Osteocyte (in vitro differentiated cells): ENCODE data around the gene NIPAL3. TPM values are rescaled to one million over a fixed set of nuclear protein-coding genes. Genes with fewer than 3 reads are reported as not detected.

Source experiments
- DNase-seq: peaks from one replicate; pipeline ENCODE4 v3.0.0; 2021; ENCODE audit warnings: mixed read lengths; ENCODE audit not compliant: unreplicated experiment; ENCODE audit errors: extremely low spot score
- H3K27ac Mint-ChIP-seq: one replicate; pipeline ENCODE4 v1.8.0; 2021; ENCODE audit warnings: mild to moderate bottlenecking, mixed read lengths; ENCODE audit not compliant: unreplicated experiment
- H3K27me3 Mint-ChIP-seq: one replicate; pipeline ENCODE4 v1.8.0; 2021; ENCODE audit warnings: mixed read lengths; ENCODE audit not compliant: unreplicated experiment
- H3K36me3 Mint-ChIP-seq: one replicate; pipeline ENCODE4 v1.8.0; 2021; ENCODE audit warnings: mixed read lengths; ENCODE audit not compliant: unreplicated experiment
- H3K4me1 Mint-ChIP-seq: one replicate; pipeline ENCODE4 v1.8.0; 2021; ENCODE audit warnings: mixed read lengths; ENCODE audit not compliant: unreplicated experiment
- H3K4me3 Mint-ChIP-seq: one replicate; pipeline ENCODE4 v1.8.0; 2021; ENCODE audit warnings: mild to moderate bottlenecking, moderate library complexity, mixed read lengths; ENCODE audit not compliant: unreplicated experiment
- H3K9me3 Mint-ChIP-seq: one replicate; pipeline ENCODE4 v1.8.0; 2021; ENCODE audit warnings: mixed read lengths; ENCODE audit not compliant: unreplicated experiment
- total RNA-seq: library from RNA; stranded (reverse); gene quantifications from 2 replicates; pipeline ENCODE4 v1.2.1, GENCODE V29; 2021
- TF ChIP-seq, protein P1 (sequence below): fragments of 200-600 bp; sonication (generic); IDR thresholded peaks from 2 replicates; pipeline ENCODE4 v1.5.0; 2021; ENCODE audit warnings: antibody characterized with exemption, mild to moderate bottlenecking, moderate library complexity

The NIPAL3 gene
- total RNA-seq, 1 donor from 2014 or later = 25.8 TPM

DNA sequence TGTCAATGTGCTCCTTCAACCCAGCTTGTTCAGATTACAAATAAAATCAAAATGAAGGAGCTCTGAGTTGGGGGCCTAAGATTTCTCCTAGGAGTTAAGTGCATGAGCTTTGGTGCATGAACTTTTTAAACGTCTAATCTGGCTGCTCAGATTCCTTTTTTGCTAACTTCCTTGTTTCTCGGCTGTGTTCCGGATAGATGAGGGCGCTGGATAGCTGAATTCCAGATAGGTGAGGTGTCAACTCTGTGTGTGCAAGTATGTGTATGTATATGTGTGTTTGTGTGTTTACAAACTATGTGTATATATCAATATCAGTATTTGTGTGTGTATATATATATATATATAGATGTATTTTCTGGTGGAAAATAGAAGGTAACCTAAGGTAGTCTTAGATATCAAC, 49.5 kb downstream of the NIPAL3 start:
- DNase-seq = no peak
- no peaks in the 10 kb centered on the region for H3K27me3 Mint-ChIP-seq
- H3K27ac Mint-ChIP-seq = peak overlapping the region; percentile 78
- no peaks in the 10 kb centered on the region for H3K9me3 Mint-ChIP-seq
- H3K36me3 Mint-ChIP-seq = peaks cover 17% of the 10 kb centered on the region
- no peak overlapping the region for H3K4me3 Mint-ChIP-seq
- peaks cover 25% of the 10 kb centered on the region for H3K4me1 Mint-ChIP-seq
- TF ChIP-seq, protein P1, sequence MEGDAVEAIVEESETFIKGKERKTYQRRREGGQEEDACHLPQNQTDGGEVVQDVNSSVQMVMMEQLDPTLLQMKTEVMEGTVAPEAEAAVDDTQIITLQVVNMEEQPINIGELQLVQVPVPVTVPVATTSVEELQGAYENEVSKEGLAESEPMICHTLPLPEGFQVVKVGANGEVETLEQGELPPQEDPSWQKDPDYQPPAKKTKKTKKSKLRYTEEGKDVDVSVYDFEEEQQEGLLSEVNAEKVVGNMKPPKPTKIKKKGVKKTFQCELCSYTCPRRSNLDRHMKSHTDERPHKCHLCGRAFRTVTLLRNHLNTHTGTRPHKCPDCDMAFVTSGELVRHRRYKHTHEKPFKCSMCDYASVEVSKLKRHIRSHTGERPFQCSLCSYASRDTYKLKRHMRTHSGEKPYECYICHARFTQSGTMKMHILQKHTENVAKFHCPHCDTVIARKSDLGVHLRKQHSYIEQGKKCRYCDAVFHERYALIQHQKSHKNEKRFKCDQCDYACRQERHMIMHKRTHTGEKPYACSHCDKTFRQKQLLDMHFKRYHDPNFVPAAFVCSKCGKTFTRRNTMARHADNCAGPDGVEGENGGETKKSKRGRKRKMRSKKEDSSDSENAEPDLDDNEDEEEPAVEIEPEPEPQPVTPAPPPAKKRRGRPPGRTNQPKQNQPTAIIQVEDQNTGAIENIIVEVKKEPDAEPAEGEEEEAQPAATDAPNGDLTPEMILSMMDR = no peak

DNA sequence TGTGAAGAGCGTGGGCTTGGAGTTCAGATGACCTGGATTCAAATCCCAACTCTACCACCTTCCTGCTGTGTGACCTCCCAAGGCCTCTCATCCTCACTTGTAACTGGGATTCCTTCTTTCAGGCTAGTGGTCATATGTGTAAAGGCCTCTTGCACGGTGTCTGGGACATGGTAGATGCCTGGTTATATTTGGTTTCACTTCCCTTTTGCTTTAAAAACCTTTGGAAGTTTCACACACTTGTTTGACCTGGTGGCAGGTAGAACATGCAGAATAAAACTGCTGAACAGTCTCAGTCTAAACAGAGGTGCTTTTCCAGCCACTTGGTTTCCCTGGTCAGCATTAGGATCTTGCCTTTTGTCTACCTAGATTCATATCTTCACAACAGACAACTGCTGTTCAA, 50.0 kb downstream of the NIPAL3 start:
- no peak overlapping the region for H3K4me3 Mint-ChIP-seq
- H3K27me3 Mint-ChIP-seq = no peaks in the 10 kb centered on the region
- no peak for DNase-seq
- TF ChIP-seq, protein P1 = no peak
- no peaks in the 10 kb centered on the region for H3K9me3 Mint-ChIP-seq
- peaks cover 15% of the 10 kb centered on the region for H3K36me3 Mint-ChIP-seq
- no peak overlapping the region for H3K27ac Mint-ChIP-seq
- peaks cover 25% of the 10 kb centered on the region for H3K4me1 Mint-ChIP-seq

DNA sequence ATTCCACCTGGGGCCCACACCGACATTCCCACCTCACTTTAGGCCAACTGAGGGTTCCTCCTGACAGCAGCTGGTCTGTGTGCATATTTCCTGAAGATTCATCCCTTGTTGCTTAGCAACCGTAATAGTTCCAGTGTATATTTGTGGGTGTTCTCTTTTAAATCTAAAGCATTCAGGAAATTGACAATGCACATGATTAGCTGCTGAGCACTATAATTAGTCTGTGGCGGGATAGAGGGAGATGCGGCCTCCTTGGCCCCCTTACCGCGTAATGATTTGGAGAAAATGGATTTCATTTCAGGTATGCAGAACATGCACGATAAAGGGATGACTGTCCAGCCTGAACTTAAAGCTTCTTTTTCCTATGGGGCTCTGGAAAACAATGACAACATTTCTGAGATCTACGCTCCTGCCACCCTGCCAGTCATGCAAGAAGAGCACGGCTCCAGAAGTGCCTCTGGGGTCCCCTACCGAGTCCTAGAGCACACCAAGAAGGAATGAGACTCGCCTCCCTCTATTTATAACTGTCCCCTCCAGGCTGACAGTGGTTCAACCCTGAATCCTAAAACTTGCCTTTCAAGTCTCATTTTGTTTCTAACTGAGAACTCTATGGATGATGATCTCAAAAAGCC, 53.2 kb downstream of the NIPAL3 start:
- TF ChIP-seq, protein P1 = no peak
- Mint-ChIP-seq H3K9me3 (no peaks in the 10 kb centered on the region), H3K27ac (no peak overlapping the region), H3K4me3 (no peak overlapping the region), H3K4me1 (peaks cover 14% of the 10 kb centered on the region), H3K27me3 (no peaks in the 10 kb centered on the region), H3K36me3 (peaks cover 11% of the 10 kb centered on the region)
- DNase-seq = no peak

DNA sequence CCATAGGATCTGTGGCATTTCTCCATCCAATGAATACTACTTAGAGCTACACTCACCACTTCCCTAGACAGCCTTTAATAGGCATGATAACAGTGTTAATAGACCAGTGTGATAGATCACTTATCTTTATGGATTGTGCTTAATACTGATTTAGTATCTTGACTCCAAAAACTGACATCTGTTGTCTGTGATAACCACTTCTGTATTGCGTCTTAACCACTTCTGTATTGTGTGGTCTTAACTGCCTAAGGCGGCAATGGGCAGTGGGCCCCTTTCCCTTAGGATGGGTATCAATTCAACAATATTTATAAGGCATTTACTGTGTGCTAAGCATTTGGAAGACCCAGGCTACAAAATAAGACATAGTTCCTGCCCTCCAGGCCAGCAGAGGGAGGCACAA, 55.0 kb downstream of the NIPAL3 start:
- Mint-ChIP-seq H3K27me3 (no peaks in the 10 kb centered on the region), H3K9me3 (no peaks in the 10 kb centered on the region), H3K27ac (no peak overlapping the region), H3K36me3 (peaks cover 11% of the 10 kb centered on the region), H3K4me1 (no peaks in the 10 kb centered on the region), H3K4me3 (no peak overlapping the region)
- no peak for DNase-seq
- TF ChIP-seq, protein P1 = no peak

DNA sequence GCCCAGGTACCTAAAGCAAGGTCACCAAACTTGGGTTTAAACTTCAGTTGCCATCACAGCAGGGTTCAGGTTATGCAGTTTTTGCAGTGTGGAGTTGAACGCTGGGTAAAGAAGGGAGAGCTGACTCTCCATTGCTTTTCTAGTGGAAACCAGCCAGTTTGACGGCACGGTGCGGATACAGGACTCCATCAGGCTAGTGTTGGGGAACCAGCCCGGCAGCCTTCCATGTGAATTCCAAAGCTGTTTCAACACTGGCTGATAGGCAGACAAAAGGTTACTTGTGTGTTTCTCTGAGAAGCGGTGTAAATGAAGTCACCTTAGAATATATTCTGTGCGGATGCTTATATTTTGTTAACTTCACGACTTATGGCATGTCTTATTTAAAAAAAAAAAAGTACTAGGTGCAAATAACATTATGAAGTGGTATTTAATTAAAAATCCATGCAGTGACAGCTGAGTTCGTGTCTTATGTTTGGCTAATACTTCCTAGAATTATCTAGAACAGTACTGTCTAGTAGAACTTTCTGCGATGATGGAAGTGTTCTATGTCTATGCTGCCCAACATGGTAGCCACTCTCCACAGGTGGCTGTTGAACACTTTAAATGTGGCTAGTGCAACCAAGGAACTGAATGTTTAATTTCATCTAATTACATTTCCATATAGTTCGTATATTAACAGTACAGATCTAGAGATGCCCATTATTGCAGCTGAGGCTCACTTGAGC, 57.1 kb downstream of the NIPAL3 start:
- no peaks in the 10 kb centered on the region for H3K4me1 Mint-ChIP-seq
- no peak overlapping the region for H3K27ac Mint-ChIP-seq
- H3K4me3 Mint-ChIP-seq = no peak overlapping the region
- peaks cover 6% of the 10 kb centered on the region for H3K36me3 Mint-ChIP-seq
- DNase-seq = no peak
- no peaks in the 10 kb centered on the region for H3K27me3 Mint-ChIP-seq
- no peaks in the 10 kb centered on the region for H3K9me3 Mint-ChIP-seq
- TF ChIP-seq, protein P1 = no peak
